ENCODE measurements around the gene BAHD1.

- TF ChIP-seq CTCF (IDR thresholded peaks at IDR 0.05), result no peak
- TF ChIP-seq EZH2 (IDR thresholded peaks at IDR 0.05; ENCODE audit: borderline replicate concordance, insufficient read depth, low read depth, low read length, poor library complexity, severe bottlenecking), result no peak
Measured at GRCh38 chr15:40428185-40428584, 12.6 kb upstream of the BAHD1 start.

All from B cell (primary cell).